Lower leg skin (tissue), 3 donors: Measurements from ENCODE around the gene PNLIPRP2.

ENCODE experiments used
- CTCF ChIP-seq, 3 donors: fragments of 450-650 bp; IDR thresholded peaks; one replicate each; pipeline ENCODE4 v1.5.1; 2016; ENCODE audit warnings: antibody characterized with exemption in 3 of 3, mild to moderate bottlenecking in 3 of 3, moderate library complexity in 2 of 3
- POLR2A ChIP-seq, 2 donors: fragments of 450-650 bp; IDR thresholded peaks; one replicate each; pipeline ENCODE4 v1.6.1; 2016 to 2017; ENCODE audit warnings: antibody characterized with exemption in 2 of 2, mild to moderate bottlenecking in 1 of 2, moderate library complexity in 1 of 2

- TF ChIP-seq CTCF (IDR thresholded peaks at IDR 0.05) (no peak), POLR2A (IDR thresholded peaks at IDR 0.05) (no peak)
Measured at GRCh38 chr10:116692225-116692624, 71.5 kb downstream of the PNLIPRP2 start.
